AG08395 (cell line): ENCODE results near the gene ISCU.

Source experiments
- DNase-seq: peaks from one replicate; pipeline ENCODE4 v3.0.0; 2012; ENCODE audit warnings: mixed read lengths, low spot score

Gene ISCU

GRCh38 chr12:108562348-108563135 is at the start of gene ISCU:
Gene ISCU (plus strand): TSS chr12:108562596. CDS start chr12:108562623, 27 bp downstream.
- peak; percentile 99 for DNase-seq

- no peak for DNase-seq
Measured at GRCh38 chr12:108514468-108514972, 47.9 kb upstream of the ISCU start.

- peak; percentile 99 for DNase-seq
Measured at GRCh38 chr12:108514973-108515814, 47.2 kb upstream of the ISCU start, which contains the start of gene FICD. Gene FICD (plus strand): TSS chr12:108515277. CDS start chr12:108516973, 1,696 bp downstream.

GRCh38 chr12:108515916-108516315 is 46.5 kb upstream of the ISCU start:
- DNase-seq: no peak

GRCh38 chr12:108516511-108517275 is 45.7 kb upstream of the ISCU start:
- DNase-seq: no peak

- DNase-seq: no peak
Measured at GRCh38 chr12:108517288-108518100, 44.9 kb upstream of the ISCU start.

GRCh38 chr12:108518101-108518715 is 44.2 kb upstream of the ISCU start:
- DNase-seq: no peak

- DNase-seq: no peak
Measured at GRCh38 chr12:108518716-108519496, 43.5 kb upstream of the ISCU start.

- DNase-seq: no peak
Measured at GRCh38 chr12:108519558-108519957, 42.8 kb upstream of the ISCU start.

- peak; percentile 8 for DNase-seq
Measured at GRCh38 chr12:108523365-108523764, 39.0 kb upstream of the ISCU start.

- DNase-seq: peak; percentile 86
Measured at GRCh38 chr12:108525681-108526080, 36.7 kb upstream of the ISCU start.

- DNase-seq: peak; percentile 76
Measured at GRCh38 chr12:108526482-108527165, 35.8 kb upstream of the ISCU start.

GRCh38 chr12:108527166-108527496 is 35.3 kb upstream of the ISCU start:
- no peak for DNase-seq

- no peak for DNase-seq
Measured at GRCh38 chr12:108530161-108530560, 32.2 kb upstream of the ISCU start.

GRCh38 chr12:108531929-108532848 is 30.2 kb upstream of the ISCU start:
- no peak for DNase-seq

GRCh38 chr12:108538146-108538545 is 24.2 kb upstream of the ISCU start:
- DNase-seq: no peak

- DNase-seq: no peak
Measured at GRCh38 chr12:108538616-108539195, 23.7 kb upstream of the ISCU start.

GRCh38 chr12:108542320-108542719 is 20.1 kb upstream of the ISCU start:
- DNase-seq: no peak
